HepG2 (cell line): ENCODE data around the gene POU4F3. TPM values are rescaled to one million over a fixed set of nuclear protein-coding genes. Genes with fewer than 3 reads are reported as not detected.
A peak's percentile ranks its signal among the peaks of the same experiment; 100 is the strongest.

ENCODE experiments used
- ATAC-seq: fragments of 200-7000 bp; cut with Tn5 transposase; 3 replicates; pipeline ENCODE4 v1.9.1; 2020; ENCODE audit warnings: mild to moderate bottlenecking, moderate library complexity
- BruUV-seq: library from RNA; stranded (reverse); fragments of 400-500 nt; replicated peaks from 2 replicates; lab custom pipeline; 2021; lab: Mats Ljungman, UMichigan
- CTCF ChIA-PET: fragments of 300-600 bp; formaldehyde crosslinking; extraction: SDS; loops from one replicate; lab custom pipeline; 2021; ENCODE audit warnings: low total read pairs, inconsistent platforms, low intra/inter-chr PET ratio; lab: Yijun Ruan, JAX
- POLR2A ChIA-PET: fragments of 350-600 bp; sonication (Branson Sonifier 250); formaldehyde crosslinking; loops from one replicate; lab custom pipeline; 2020; ENCODE audit warnings: antibody characterized with exemption, inconsistent platforms; lab: Yijun Ruan, JAX
- DNase-seq: peaks from one replicate; pipeline ENCODE4 v3.0.0-alpha.2; 2015; ENCODE audit warnings: low spot score
- FAIRE-seq: peaks from 3 replicates; lab custom pipeline; 2011; peaks lifted over from hg19 to GRCh38; lab: Jason Lieb, UNC
- H2AFZ ChIP-seq: one replicate; pipeline ENCODE4 v1.6.1; 2011; ENCODE audit warnings: low read length, inconsistent platforms
- H3K27ac ChIP-seq: fragments of 300-600 bp; 3 replicates; pipeline ENCODE4 v1.8.0; 2011; ENCODE audit warnings: mixed run types, mild to moderate bottlenecking, mixed read lengths, low read length, inconsistent platforms; ENCODE audit not compliant: insufficient read depth; ENCODE audit errors: extremely low read length
- H3K27me3 ChIP-seq, 2 experiments: fragments of 200-600 bp in 1 of 2; 2 replicates in 1 of 2; 3 replicates in 1 of 2; pipeline versions ENCODE4 v1.6.0 to v1.8.0; 2011; ENCODE audit warnings: low read length in 2 of 2, mild to moderate bottlenecking in 2 of 2, moderate library complexity in 2 of 2, inconsistent platforms in 1 of 2; ENCODE audit not compliant: insufficient read depth in 2 of 2, control insufficient read depth in 1 of 2
- H3K36me3 ChIP-seq, 2 experiments: fragments of 200-600 bp in 1 of 2; replicated peaks in 1 of 2; 2 replicates in 1 of 2; 3 replicates in 1 of 2; pipeline versions ENCODE4 v1.5.1 to v1.8.0; 2011; ENCODE audit warnings: low read length in 2 of 2, inconsistent platforms in 1 of 2; ENCODE audit not compliant: insufficient read depth in 2 of 2, control insufficient read depth in 1 of 2
- H3K4me1 ChIP-seq: 2 replicates; pipeline ENCODE4 v1.5.1; 2012; ENCODE audit warnings: low read length, inconsistent platforms; ENCODE audit not compliant: insufficient read depth
- H3K4me2 ChIP-seq: 2 replicates; pipeline ENCODE4 v1.6.0; 2011; ENCODE audit warnings: low read depth, low read length, inconsistent platforms
- H3K4me3 ChIP-seq, 3 experiments: fragments of 200-600 bp in 1 of 3; sonication (generic), shearing (Covaris generic) in 1 of 3; replicated peaks in 1 of 3; 2 replicates each; pipeline ENCODE4 v1.5.1; 2011 to 2016; ENCODE audit warnings: low read length in 3 of 3, inconsistent platforms in 2 of 3, low read depth in 2 of 3, mild to moderate bottlenecking in 2 of 3, control low read depth in 1 of 3, mixed read lengths in 1 of 3; ENCODE audit not compliant: insufficient read depth in 1 of 3
- H3K79me2 ChIP-seq: one replicate; pipeline ENCODE4 v1.6.1; 2011; ENCODE audit warnings: low read length, inconsistent platforms; ENCODE audit not compliant: insufficient read depth
- H3K9ac ChIP-seq: 2 replicates; pipeline ENCODE4 v1.6.0; 2011; ENCODE audit warnings: mild to moderate bottlenecking, low read depth, low read length, inconsistent platforms; ENCODE audit not compliant: insufficient read depth
- H3K9me3 ChIP-seq: 2 replicates; pipeline ENCODE4 v1.5.1; 2012; ENCODE audit warnings: mild to moderate bottlenecking, low read length
- H4K20me1 ChIP-seq: 2 replicates; pipeline ENCODE4 v1.6.0; 2011; ENCODE audit warnings: inconsistent platforms, mild to moderate bottlenecking, low read length, moderate library complexity; ENCODE audit not compliant: insufficient read depth
- AGO2 ChIP-seq: fragments of 200-400 bp; formaldehyde crosslinking; optimal IDR thresholded peaks from 2 replicates; pipeline ENCODE3; 2017; ENCODE audit warnings: mild to moderate bottlenecking, low read depth, low read length, moderate library complexity
- ATF3 ChIP-seq: sonication (generic); formaldehyde crosslinking; IDR thresholded peaks from 2 replicates; pipeline ENCODE4 v1.4.0; 2020; ENCODE audit warnings: missing genetic modification reagents
- ETV6 ChIP-seq: sonication (generic); formaldehyde crosslinking; conservative IDR thresholded peaks from 2 replicates; pipeline ENCODE4 v1.4.0; 2020; ENCODE audit warnings: missing genetic modification reagents
- IKZF1 ChIP-seq: fragments of 450-650 bp; IDR thresholded peaks from 2 replicates; pipeline ENCODE4 v1.7.1; 2016
- NCOR1 ChIP-seq: fragments of 200-600 bp; sonication (generic); IDR thresholded peaks from 2 replicates; pipeline ENCODE4 v1.7.0; 2017; ENCODE audit warnings: antibody characterized with exemption, low read length, borderline replicate concordance
- NFYB ChIP-seq: sonication (generic); formaldehyde crosslinking; IDR thresholded peaks from 2 replicates; pipeline ENCODE4 v1.4.0; 2020; ENCODE audit warnings: missing genetic modification reagents
- PATZ1 ChIP-seq: sonication (generic); formaldehyde crosslinking; IDR thresholded peaks from 2 replicates; pipeline ENCODE4 v1.4.0; 2020; ENCODE audit warnings: missing genetic modification reagents
- SIN3B ChIP-seq: fragments of 150-350 bp; IDR thresholded peaks from 2 replicates; pipeline ENCODE4 v1.6.1; 2014; ENCODE audit warnings: low read length
- STAG1 ChIP-seq: sonication (generic); formaldehyde crosslinking; IDR thresholded peaks from 2 replicates; pipeline ENCODE4 v1.4.0; 2020; ENCODE audit warnings: missing genetic modification reagents
- ZNF569 ChIP-seq: sonication (generic); formaldehyde crosslinking; IDR thresholded peaks from 2 replicates; pipeline ENCODE4 v1.5.0; 2020; ENCODE audit warnings: mild to moderate bottlenecking, missing genetic modification reagents, moderate library complexity, borderline replicate concordance
- ZNF609 ChIP-seq: sonication (generic); formaldehyde crosslinking; IDR thresholded peaks from 2 replicates; pipeline ENCODE4 v1.4.0; 2020; ENCODE audit warnings: mild to moderate bottlenecking, missing genetic modification reagents, borderline replicate concordance
- ZNF629 ChIP-seq: sonication (generic); formaldehyde crosslinking; conservative IDR thresholded peaks from 2 replicates; pipeline ENCODE4 v1.5.0; 2020; ENCODE audit warnings: missing genetic modification reagents
- WGBS: methylation state at CpG from one replicate; pipeline ENCODE4 v1.1.6; 2017; ENCODE audit warnings: low lambda C conversion rate; 5-methylcytosine and 5-hydroxymethylcytosine counted together
- in situ Hi-C: cut with HindIII; loops from 2 replicates; pipeline ENCODE4 v1.10.0; 2017; ENCODE audit warnings: low pct_unique_long_range_greater_than_20kb; ENCODE audit not compliant: extremely low pct_ligation_motif_present
- intact Hi-C: fragments of 100-400 bp; cut with micrococcal nuclease; formaldehyde crosslinking; loops from one replicate; pipeline ENCODE4 v1.10.0; 2022; ENCODE audit not compliant: unreplicated experiment
- polyA plus RNA-seq, 8 experiments: library from polyadenylated mRNA; depleted of rRNA in 3 of 8; stranded (reverse) in 7 of 8; unstranded in 1 of 8; fragments of >200 nt; fragmentation: Illumina TruSeq in 4 of 8; extraction: Trizol in 4 of 8; gene quantifications; 2 replicates each; pipeline versions ENCODE4 v1.2.1 to v1.2.3, GENCODE V29; 2011 to 2016; ENCODE audit warnings: low read depth in 4 of 8, missing spikeins in 1 of 8, mixed read lengths in 1 of 8; ENCODE audit not compliant: insufficient read depth in 1 of 8
- total RNA-seq, 5 experiments: library from RNA; depleted of rRNA; stranded (reverse); fragments of >200 nt; fragmentation: Illumina TruSeq; extraction: Trizol; gene quantifications; 2 replicates each; pipeline ENCODE4 v1.2.3, GENCODE V29; 2016; ENCODE audit warnings: low read depth in 1 of 5

Gene POU4F3
- total and polyA plus RNA-seq, 2 of the 13 experiments (the other 11 are each of a cell fraction or from before 2014, with no cell fraction given) = not detected

GRCh38 chr5:146390469-146390868 is 51.8 kb downstream of the POU4F3 start:
- Histone ChIP-seq H3K4me3 (no peak overlapping the region), H3K27me3 (peaks cover 1 to 6% of the 10 kb centered on the region in 2 experiments; a peak in 2 of 5 replicates), H3K79me2 (no peaks in the 10 kb centered on the region), H3K4me2 (no peak overlapping the region), H2AFZ (no peak overlapping the region), H3K4me1 (no peaks in the 10 kb centered on the region), H3K9me3 (no peaks in the 10 kb centered on the region), H3K27ac (no peak overlapping the region), H4K20me1 (no peaks in the 10 kb centered on the region), H3K9ac (no peak overlapping the region), H3K36me3 (no peaks in the 10 kb centered on the region)
- in situ Hi-C loops = no loop called here
- CTCF ChIA-PET = no interaction called here
- intact Hi-C loops = no loop called here
- FAIRE-seq (no peak), ATAC-seq (peak; percentile 65), DNase-seq (peak; percentile 4)
- no TSS peak for BruUV-seq
- POLR2A ChIA-PET = no interaction called here
- 4% methylated on average over 2 of the region's 2 CpGs for WGBS
- TF ChIP-seq AGO2 (no peak), ZNF629 (no peak), ATF3 (CRISPR knock-in tag) (no peak), STAG1 (CRISPR knock-in tag) (peak; percentile 24), NCOR1 (no peak), PATZ1 (CRISPR knock-in tag) (peak; percentile 52; the same call in 1 of the 2 replicates), NFYB (CRISPR knock-in tag) (no peak), ETV6 (CRISPR knock-in tag) (no peak), ZNF609 (CRISPR knock-in tag) (no peak), IKZF1 (no peak), SIN3B (no peak), ZNF569 (CRISPR knock-in tag) (no peak)
